HepG2 (cell line): ENCODE data around the gene HERC4. TPM values are rescaled to one million over a fixed set of nuclear protein-coding genes. Genes with fewer than 3 reads are reported as not detected.

Source experiments
- ATAC-seq: fragments of 200-7000 bp; cut with Tn5 transposase; 3 replicates; pipeline ENCODE4 v1.9.1; 2020; ENCODE audit warnings: mild to moderate bottlenecking, moderate library complexity
- BruUV-seq: library from RNA; stranded (reverse); fragments of 400-500 nt; replicated peaks from 2 replicates; lab custom pipeline; 2021; lab: Mats Ljungman, UMichigan
- CTCF ChIA-PET: fragments of 300-600 bp; formaldehyde crosslinking; extraction: SDS; loops from one replicate; lab custom pipeline; 2021; ENCODE audit warnings: low total read pairs, inconsistent platforms, low intra/inter-chr PET ratio; lab: Yijun Ruan, JAX
- POLR2A ChIA-PET: fragments of 350-600 bp; sonication (Branson Sonifier 250); formaldehyde crosslinking; loops from one replicate; lab custom pipeline; 2020; ENCODE audit warnings: antibody characterized with exemption, inconsistent platforms; lab: Yijun Ruan, JAX
- DNase-seq: peaks from one replicate; pipeline ENCODE4 v3.0.0-alpha.2; 2015; ENCODE audit warnings: low spot score
- FAIRE-seq: peaks from 3 replicates; lab custom pipeline; 2011; peaks lifted over from hg19 to GRCh38; lab: Jason Lieb, UNC
- H2AFZ ChIP-seq: one replicate; pipeline ENCODE4 v1.6.1; 2011; ENCODE audit warnings: low read length, inconsistent platforms
- H3K27ac ChIP-seq: fragments of 300-600 bp; 3 replicates; pipeline ENCODE4 v1.8.0; 2011; ENCODE audit warnings: mixed run types, mild to moderate bottlenecking, mixed read lengths, low read length, inconsistent platforms; ENCODE audit not compliant: insufficient read depth; ENCODE audit errors: extremely low read length
- H3K27me3 ChIP-seq, 2 experiments: fragments of 200-600 bp in 1 of 2; 2 replicates in 1 of 2; 3 replicates in 1 of 2; pipeline versions ENCODE4 v1.6.0 to v1.8.0; 2011; ENCODE audit warnings: low read length in 2 of 2, mild to moderate bottlenecking in 2 of 2, moderate library complexity in 2 of 2, inconsistent platforms in 1 of 2; ENCODE audit not compliant: insufficient read depth in 2 of 2, control insufficient read depth in 1 of 2
- H3K36me3 ChIP-seq, 2 experiments: fragments of 200-600 bp in 1 of 2; replicated peaks in 1 of 2; 2 replicates in 1 of 2; 3 replicates in 1 of 2; pipeline versions ENCODE4 v1.5.1 to v1.8.0; 2011; ENCODE audit warnings: low read length in 2 of 2, inconsistent platforms in 1 of 2; ENCODE audit not compliant: insufficient read depth in 2 of 2, control insufficient read depth in 1 of 2
- H3K4me1 ChIP-seq: 2 replicates; pipeline ENCODE4 v1.5.1; 2012; ENCODE audit warnings: low read length, inconsistent platforms; ENCODE audit not compliant: insufficient read depth
- H3K4me2 ChIP-seq: 2 replicates; pipeline ENCODE4 v1.6.0; 2011; ENCODE audit warnings: low read depth, low read length, inconsistent platforms
- H3K4me3 ChIP-seq, 3 experiments: fragments of 200-600 bp in 1 of 3; sonication (generic), shearing (Covaris generic) in 1 of 3; replicated peaks in 1 of 3; 2 replicates each; pipeline ENCODE4 v1.5.1; 2011 to 2016; ENCODE audit warnings: low read length in 3 of 3, inconsistent platforms in 2 of 3, low read depth in 2 of 3, mild to moderate bottlenecking in 2 of 3, control low read depth in 1 of 3, mixed read lengths in 1 of 3; ENCODE audit not compliant: insufficient read depth in 1 of 3
- H3K79me2 ChIP-seq: one replicate; pipeline ENCODE4 v1.6.1; 2011; ENCODE audit warnings: low read length, inconsistent platforms; ENCODE audit not compliant: insufficient read depth
- H3K9ac ChIP-seq: 2 replicates; pipeline ENCODE4 v1.6.0; 2011; ENCODE audit warnings: mild to moderate bottlenecking, low read depth, low read length, inconsistent platforms; ENCODE audit not compliant: insufficient read depth
- H3K9me3 ChIP-seq: 2 replicates; pipeline ENCODE4 v1.5.1; 2012; ENCODE audit warnings: mild to moderate bottlenecking, low read length
- H4K20me1 ChIP-seq: 2 replicates; pipeline ENCODE4 v1.6.0; 2011; ENCODE audit warnings: inconsistent platforms, mild to moderate bottlenecking, low read length, moderate library complexity; ENCODE audit not compliant: insufficient read depth
- CEBPZ ChIP-seq: IDR thresholded peaks from 2 replicates; pipeline ENCODE4 v1.6.1; 2012; ENCODE audit warnings: low read length, improper control_type of control experiment
- FOXA3 ChIP-seq: IDR thresholded peaks from 2 replicates; pipeline ENCODE4 v1.6.1; 2016; ENCODE audit warnings: missing genetic modification reagents, missing compliant biosample characterization
- HMGXB4 ChIP-seq, 2 experiments: sonication (generic) in 1 of 2; formaldehyde crosslinking in 1 of 2; IDR thresholded peaks; 2 replicates each; pipeline versions ENCODE4 v1.4.0 to v1.6.1; 2018 to 2020; ENCODE audit warnings: missing genetic modification reagents in 2 of 2, borderline replicate concordance in 1 of 2, low read depth in 1 of 2, mild to moderate bottlenecking in 1 of 2, missing biosample characterization in 1 of 2
- HNRNPK ChIP-seq: fragments of 200-400 bp; formaldehyde crosslinking; IDR thresholded peaks from 2 replicates; pipeline ENCODE4 v1.6.1; 2018; ENCODE audit warnings: low read length, low read depth, moderate library complexity, mild to moderate bottlenecking; ENCODE audit not compliant: poor library complexity, severe bottlenecking
- MTA3 ChIP-seq: sonication (generic); formaldehyde crosslinking; IDR thresholded peaks from 2 replicates; pipeline ENCODE4 v1.4.0; 2020; ENCODE audit warnings: missing genetic modification reagents
- MYNN ChIP-seq: sonication (generic); formaldehyde crosslinking; IDR thresholded peaks from 2 replicates; pipeline ENCODE4 v1.4.0; 2020; ENCODE audit warnings: mild to moderate bottlenecking, low read depth, missing genetic modification reagents
- RCOR2 ChIP-seq: IDR thresholded peaks from 2 replicates; pipeline ENCODE4 v1.6.1; 2016; ENCODE audit warnings: missing biosample characterization, missing genetic modification reagents
- REXO4 ChIP-seq: sonication (generic); formaldehyde crosslinking; IDR thresholded peaks from 2 replicates; pipeline ENCODE4 v1.8.0; 2022; ENCODE audit warnings: missing genetic modification reagents, mild to moderate bottlenecking, borderline replicate concordance
- RXRB ChIP-seq: IDR thresholded peaks from 2 replicates; pipeline ENCODE4 v1.6.1; 2016; ENCODE audit warnings: borderline replicate concordance, missing genetic modification reagents, missing compliant biosample characterization
- ZBED4 ChIP-seq: sonication (generic); formaldehyde crosslinking; IDR thresholded peaks from 2 replicates; pipeline ENCODE4 v1.4.0; 2020; ENCODE audit warnings: missing genetic modification reagents, borderline replicate concordance
- ZBTB14 ChIP-seq: sonication (generic); formaldehyde crosslinking; IDR thresholded peaks from 2 replicates; pipeline ENCODE4 v1.4.0; 2020; ENCODE audit warnings: missing genetic modification reagents
- ZNF180 ChIP-seq: sonication (generic); formaldehyde crosslinking; IDR thresholded peaks from 2 replicates; pipeline ENCODE4 v1.4.0; 2020; ENCODE audit warnings: low read depth, missing genetic modification reagents, borderline replicate concordance
- ZNF543 ChIP-seq: sonication (generic); formaldehyde crosslinking; IDR thresholded peaks from 2 replicates; pipeline ENCODE4 v1.4.0; 2020; ENCODE audit warnings: mild to moderate bottlenecking, missing genetic modification reagents
- ZNF792 ChIP-seq: IDR thresholded peaks from 2 replicates; pipeline ENCODE4 v1.6.1; 2016
- WGBS: methylation state at CpG from one replicate; pipeline ENCODE4 v1.1.6; 2017; ENCODE audit warnings: low lambda C conversion rate; 5-methylcytosine and 5-hydroxymethylcytosine counted together
- in situ Hi-C: cut with HindIII; loops from 2 replicates; pipeline ENCODE4 v1.10.0; 2017; ENCODE audit warnings: low pct_unique_long_range_greater_than_20kb; ENCODE audit not compliant: extremely low pct_ligation_motif_present
- intact Hi-C: fragments of 100-400 bp; cut with micrococcal nuclease; formaldehyde crosslinking; loops from one replicate; pipeline ENCODE4 v1.10.0; 2022; ENCODE audit not compliant: unreplicated experiment
- polyA plus RNA-seq, 8 experiments: library from polyadenylated mRNA; depleted of rRNA in 3 of 8; stranded (reverse) in 7 of 8; unstranded in 1 of 8; fragments of >200 nt; fragmentation: Illumina TruSeq in 4 of 8; extraction: Trizol in 4 of 8; gene quantifications; 2 replicates each; pipeline versions ENCODE4 v1.2.1 to v1.2.3, GENCODE V29; 2011 to 2016; ENCODE audit warnings: low read depth in 4 of 8, missing spikeins in 1 of 8, mixed read lengths in 1 of 8; ENCODE audit not compliant: insufficient read depth in 1 of 8
- total RNA-seq, 5 experiments: library from RNA; depleted of rRNA; stranded (reverse); fragments of >200 nt; fragmentation: Illumina TruSeq; extraction: Trizol; gene quantifications; 2 replicates each; pipeline ENCODE4 v1.2.3, GENCODE V29; 2016; ENCODE audit warnings: low read depth in 1 of 5

HERC4 gene
- total and polyA plus RNA-seq, 2 of the 13 experiments (the other 11 are each of a cell fraction or from before 2014, with no cell fraction given), result 9.8 to 20.2 TPM

DNA sequence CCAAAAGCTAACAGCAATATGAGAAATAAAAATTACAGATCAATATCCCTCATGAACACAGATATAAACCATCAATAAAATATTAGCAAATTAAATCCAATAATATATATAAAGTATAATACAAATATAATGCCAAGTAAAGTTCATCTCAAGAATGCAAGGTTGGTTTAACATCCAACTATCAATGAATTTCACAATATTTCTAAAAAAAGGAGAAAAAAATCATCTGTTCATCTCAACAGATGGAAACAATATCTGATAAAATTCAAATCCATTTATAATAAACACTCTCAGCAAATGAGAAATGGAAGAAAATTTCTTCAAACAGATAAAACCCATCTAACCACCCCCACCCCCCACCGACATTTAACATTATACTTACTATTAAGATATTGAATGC lies 103.8 kb downstream of the HERC4 start:
- Histone ChIP-seq H3K4me2 (no peak overlapping the region), H3K4me1 (peaks cover 2% of the 10 kb centered on the region), H3K4me3 (no peak overlapping the region), H2AFZ (no peak overlapping the region), H3K27ac (no peak overlapping the region), H3K36me3 (peaks cover 2 to 3% of the 10 kb centered on the region in 2 experiments; a peak in 2 of 5 replicates), H3K9ac (no peak overlapping the region), H3K27me3 (no peaks in the 10 kb centered on the region), H4K20me1 (no peaks in the 10 kb centered on the region), H3K79me2 (no peaks in the 10 kb centered on the region), H3K9me3 (peaks cover 7% of the 10 kb centered on the region)
- intact Hi-C loops (no loop called here), in situ Hi-C loops (no loop called here)
- ChIA-PET POLR2A (no interaction called here), CTCF (no interaction called here)
- no peak for DNase-seq
- ATAC-seq, result no peak
- no TSS peak for BruUV-seq
- WGBS, result 95% methylated on average over 1 of the region's 1 CpG
- FAIRE-seq, result no peak
- no peak for TF ChIP-seq RXRB
- no peak for TF ChIP-seq ZNF792 (CRISPR knock-in tag)
- no peak for TF ChIP-seq FOXA3 (CRISPR knock-in tag)
- no peak for TF ChIP-seq HMGXB4 (CRISPR knock-in tag; IDR thresholded peaks at IDR 0.05; ENCODE audit: borderline replicate concordance in 1 of 2, low read depth in 1 of 2)
- TF ChIP-seq CEBPZ, result no peak
- TF ChIP-seq ZNF543, result no peak
- TF ChIP-seq ZBTB14 (CRISPR knock-in tag), result no peak
- TF ChIP-seq ZBED4 (CRISPR knock-in tag), result no peak
- TF ChIP-seq MTA3 (CRISPR knock-in tag), result no peak
- TF ChIP-seq HNRNPK, result no peak
- no peak for TF ChIP-seq RCOR2 (CRISPR knock-in tag)
- TF ChIP-seq REXO4 (CRISPR knock-in tag), result no peak
- no peak for TF ChIP-seq ZNF180 (CRISPR knock-in tag)
- no peak for TF ChIP-seq MYNN (CRISPR knock-in tag)
